Body of pancreas (tissue), 4 donors: ENCODE data around the gene TSFM. TPM values are rescaled to one million over a fixed set of nuclear protein-coding genes. Genes with fewer than 3 reads are reported as not detected.

ENCODE experiments used
- ATAC-seq: fragments of 150-250 bp; one replicate; pipeline ENCODE4 v1.9.1; 2016
- DNase-seq, 4 donors: peaks; one replicate each; pipeline ENCODE4 v3.0.0-alpha.2; 2019
- H3K27ac ChIP-seq, 4 donors: fragments of 200-600 bp; sonication (generic); 1 replicate in 3 of 4; 2 replicates in 1 of 4; pipeline versions ENCODE4 v1.5.1 to v1.6.1; 2016 to 2019; ENCODE audit warnings: mild to moderate bottlenecking in 1 of 4, mixed read lengths in 1 of 4, moderate library complexity in 1 of 4
- H3K27me3 ChIP-seq, 2 donors: fragments of 200-600 bp; sonication (generic); one replicate each; pipeline ENCODE4 v1.6.0; 2016; ENCODE audit warnings: mild to moderate bottlenecking in 1 of 2
- H3K36me3 ChIP-seq, 2 donors: fragments of 200-600 bp; sonication (generic); replicated peaks in 1 of 2; 2 replicates each; pipeline ENCODE4 v1.5.1; 2016; ENCODE audit warnings: low read depth in 2 of 2; ENCODE audit not compliant: insufficient read depth in 1 of 2
- H3K4me1 ChIP-seq: fragments of 200-600 bp; sonication (generic); one replicate; pipeline ENCODE4 v1.6.0; 2016
- H3K4me3 ChIP-seq, 2 donors: fragments of 200-600 bp; sonication (generic); 1 replicate in 1 of 2; 2 replicates in 1 of 2; pipeline ENCODE4 v1.5.1; 2016 to 2019
- H3K9me3 ChIP-seq, 3 donors: fragments of 200-600 bp; sonication (generic); 1 replicate in 2 of 3; 2 replicates in 1 of 3; pipeline ENCODE4 v1.5.1; 2016
- CTCF ChIP-seq, 7 experiments: fragments of 450-650 bp in 4 of 7; fragments of 200-600 bp in 3 of 7; sonication (generic) in 3 of 7; IDR thresholded peaks; one replicate each; pipeline ENCODE4 v1.5.1; 2016 to 2019; ENCODE audit warnings: antibody characterized with exemption in 7 of 7
- POLR2A ChIP-seq, 3 donors: fragments of 450-650 bp; IDR thresholded peaks; one replicate each; pipeline ENCODE4 v1.6.1; 2016; ENCODE audit warnings: antibody characterized with exemption in 3 of 3, mild to moderate bottlenecking in 2 of 3
- WGBS, 2 donors: methylation state at CpG; one replicate each; pipeline ENCODE4 v1.1.5; 2017; 5-methylcytosine and 5-hydroxymethylcytosine counted together
- intact Hi-C: fragments of 100-400 bp; cut with DNase I; formaldehyde crosslinking; loops from one replicate; pipeline ENCODE4 v1.15.1; 2023
- total RNA-seq, 2 donors: library from RNA; depleted of rRNA; stranded (reverse); fragments of >200 nt; gene quantifications; one replicate each; pipeline ENCODE4 v1.1.0, GENCODE V29; 2016

The TSFM gene
- total RNA-seq, 2 donors from 2014 or later = 9.2 to 18.4 TPM

GRCh38 chr12:57821474-57822214 is 39.1 kb downstream of the TSFM start:
- Histone ChIP-seq H3K9me3 (no peaks in the 10 kb centered on the region), H3K27ac (no peak overlapping the region), H3K36me3 (peaks cover 37 to 47% of the 10 kb centered on the region in 2 donors), H3K4me1 (no peaks in the 10 kb centered on the region), H3K27me3 (no peaks in the 10 kb centered on the region), H3K4me3 (no peak overlapping the region)
- TF ChIP-seq POLR2A (IDR thresholded peaks at IDR 0.05) (no peak), CTCF (IDR thresholded peaks at IDR 0.05) (no peak)
- 87% methylated on average over 10 of the region's 10 CpGs for WGBS, 2 donors
- no peak for ATAC-seq
- DNase-seq = no peak
- intact Hi-C loops = no loop called here

GRCh38 chr12:57822392-57823130 is 40.0 kb downstream of the TSFM start:
- ATAC-seq = no peak
- H3K4me1 ChIP-seq = no peaks in the 10 kb centered on the region
- TF ChIP-seq CTCF (IDR thresholded peaks at IDR 0.05) (no peak), POLR2A (IDR thresholded peaks at IDR 0.05) (no peak)
- DNase-seq = no peak
- intact Hi-C loops = no loop called here
- no peak overlapping the region for H3K4me3 ChIP-seq
- no peaks in the 10 kb centered on the region for H3K27me3 ChIP-seq
- WGBS, 2 donors = 76 to 82% methylated on average over 9 to 10 of the region's 10 CpGs
- H3K36me3 ChIP-seq = peaks cover 45 to 55% of the 10 kb centered on the region in 2 donors
- no peak overlapping the region for H3K27ac ChIP-seq
- no peaks in the 10 kb centered on the region for H3K9me3 ChIP-seq

GRCh38 chr12:57823131-57823907 is 40.7 kb downstream of the TSFM start:
- Histone ChIP-seq H3K27me3 (no peaks in the 10 kb centered on the region), H3K4me3 (no peak overlapping the region), H3K9me3 (no peaks in the 10 kb centered on the region), H3K27ac (no peak overlapping the region), H3K4me1 (no peaks in the 10 kb centered on the region), H3K36me3 (peaks cover 45 to 61% of the 10 kb centered on the region in 2 donors)
- DNase-seq (no peak), ATAC-seq (no peak)
- intact Hi-C loops = no loop called here
- WGBS, 2 donors = 81 to 92% methylated on average over 14 to 17 of the region's 17 CpGs
- no peak for TF ChIP-seq CTCF (IDR thresholded peaks at IDR 0.05)
- TF ChIP-seq POLR2A (IDR thresholded peaks at IDR 0.05) = no peak

- peaks cover 3% of the 10 kb centered on the region for H3K4me1 ChIP-seq
- TF ChIP-seq CTCF (IDR thresholded peaks at IDR 0.05) = no peak
- TF ChIP-seq POLR2A (IDR thresholded peaks at IDR 0.05) = no peak
- no peaks in the 10 kb centered on the region for H3K27me3 ChIP-seq
- 87 to 88% methylated on average over 6 to 18 of the region's 18 CpGs for WGBS, 2 donors
- no peaks in the 10 kb centered on the region for H3K9me3 ChIP-seq
- H3K4me3 ChIP-seq = no peak overlapping the region
- ATAC-seq = no peak
- H3K27ac ChIP-seq = no peak overlapping the region
- H3K36me3 ChIP-seq = peaks cover 45 to 68% of the 10 kb centered on the region in 2 donors
- intact Hi-C loops = no loop called here
- DNase-seq = no peak
Observed at GRCh38 chr12:57823908-57824640, 41.5 kb downstream of the TSFM start.
